ENCODE data around the gene YKT6. TPM values are rescaled to one million over a fixed set of nuclear protein-coding genes. Genes with fewer than 3 reads are reported as not detected.

YKT6 gene
- total and polyA plus RNA-seq, 2 experiments from 2014 or later = 75.7 to 86.9 TPM

GRCh38 chr7:44158873-44159631 is 41.7 kb upstream of the YKT6 start:
- H3K9me3 ChIP-seq (ENCODE audit: low read depth) = no peaks in the 10 kb centered on the region
- no peaks in the 10 kb centered on the region for H4K20me1 ChIP-seq (ENCODE audit: insufficient read depth, poor library complexity, severe bottlenecking)
- 93% methylated on average over 12 of the region's 12 CpGs for WGBS (ENCODE audit: low lambda C conversion rate, missing lambda C conversion rate)
- H2AFZ ChIP-seq = no peak overlapping the region
- H3K27ac ChIP-seq = no peak overlapping the region
- no peak for DNase-seq (ENCODE audit: low spot score)
- no peak overlapping the region for H3K4me3 ChIP-seq
- TF ChIP-seq EZH2phosphoT487 (IDR thresholded peaks at IDR 0.05; ENCODE audit: low read depth, severe bottlenecking, unreplicated experiment) = no peak
- no peak for TF ChIP-seq EZH2 (IDR thresholded peaks at IDR 0.05; ENCODE audit: borderline replicate concordance)
- no peak for TF ChIP-seq CTCF (IDR thresholded peaks at IDR 0.05; ENCODE audit: poor library complexity)
- no peak overlapping the region for H3K4me2 ChIP-seq
- H3K9me2 ChIP-seq (replicated peaks; ENCODE audit: insufficient read depth) = no peaks in the 10 kb centered on the region
- H3K4me1 ChIP-seq (ENCODE audit: insufficient read depth) = no peaks in the 10 kb centered on the region
- no peaks in the 10 kb centered on the region for H3K27me3 ChIP-seq
- no peaks in the 10 kb centered on the region for H3K79me2 ChIP-seq
- no peaks in the 10 kb centered on the region for H3K36me3 ChIP-seq (replicated peaks; ENCODE audit: insufficient read depth, low read depth)

- no peaks in the 10 kb centered on the region for H3K4me1 ChIP-seq (ENCODE audit: insufficient read depth)
- H3K79me2 ChIP-seq = no peaks in the 10 kb centered on the region
- no peak overlapping the region for H3K4me2 ChIP-seq
- TF ChIP-seq EZH2 (IDR thresholded peaks at IDR 0.05; ENCODE audit: borderline replicate concordance) = no peak
- TF ChIP-seq CTCF (IDR thresholded peaks at IDR 0.05; ENCODE audit: poor library complexity) = no peak
- no peak for TF ChIP-seq EZH2phosphoT487 (IDR thresholded peaks at IDR 0.05; ENCODE audit: low read depth, severe bottlenecking, unreplicated experiment)
- no peaks in the 10 kb centered on the region for H4K20me1 ChIP-seq (ENCODE audit: insufficient read depth, poor library complexity, severe bottlenecking)
- no peaks in the 10 kb centered on the region for H3K27me3 ChIP-seq
- no peak overlapping the region for H3K27ac ChIP-seq
- no peak overlapping the region for H2AFZ ChIP-seq
- DNase-seq (ENCODE audit: low spot score) = no peak
- H3K4me3 ChIP-seq = no peak overlapping the region
- H3K36me3 ChIP-seq (replicated peaks; ENCODE audit: insufficient read depth, low read depth) = no peaks in the 10 kb centered on the region
- H3K9me3 ChIP-seq (ENCODE audit: low read depth) = no peaks in the 10 kb centered on the region
- no peaks in the 10 kb centered on the region for H3K9me2 ChIP-seq (replicated peaks; ENCODE audit: insufficient read depth)
- 91% methylated on average over 4 of the region's 5 CpGs for WGBS (ENCODE audit: low lambda C conversion rate, missing lambda C conversion rate)
Observed at GRCh38 chr7:44159824-44160630, 40.8 kb upstream of the YKT6 start.

GRCh38 chr7:44161371-44161770 is 39.4 kb upstream of the YKT6 start:
- Histone ChIP-seq H3K9me2 (replicated peaks; ENCODE audit: insufficient read depth) (no peaks in the 10 kb centered on the region), H3K4me1 (ENCODE audit: insufficient read depth) (no peaks in the 10 kb centered on the region), H3K4me3 (no peak overlapping the region), H3K4me2 (no peak overlapping the region), H2AFZ (no peak overlapping the region), H3K79me2 (no peaks in the 10 kb centered on the region), H3K9me3 (ENCODE audit: low read depth) (no peaks in the 10 kb centered on the region), H4K20me1 (ENCODE audit: insufficient read depth, poor library complexity, severe bottlenecking) (no peaks in the 10 kb centered on the region), H3K27me3 (no peaks in the 10 kb centered on the region), H3K36me3 (replicated peaks; ENCODE audit: insufficient read depth, low read depth) (no peaks in the 10 kb centered on the region), H3K27ac (no peak overlapping the region)
- WGBS (ENCODE audit: low lambda C conversion rate, missing lambda C conversion rate) = 100% methylated on average over 2 of the region's 2 CpGs
- no peak for DNase-seq (ENCODE audit: low spot score)
- no peak for TF ChIP-seq EZH2 (IDR thresholded peaks at IDR 0.05; ENCODE audit: borderline replicate concordance)
- TF ChIP-seq CTCF (IDR thresholded peaks at IDR 0.05; ENCODE audit: poor library complexity) = no peak
- no peak for TF ChIP-seq EZH2phosphoT487 (IDR thresholded peaks at IDR 0.05; ENCODE audit: low read depth, severe bottlenecking, unreplicated experiment)
